IPS-NIHi11 (cell line): ENCODE data around the gene KIAA1958.
A peak's percentile ranks its signal among the peaks of the same experiment; 100 is the strongest.
"Not testable (repeated sequence)": the region's sequence is repeated elsewhere in the genome, so short reads cannot be mapped to it uniquely, and the experiment has no call there.

Source experiments
- DNase-seq: peaks from one replicate; pipeline ENCODE4 v3.0.0; 2012; ENCODE audit warnings: mixed read lengths, low spot score

Gene KIAA1958

GRCh38 chr9:112663681-112664080, 177.1 kb downstream of the KIAA1958 start:
- no peak for DNase-seq

- DNase-seq: no peak
Measured at GRCh38 chr9:112664531-112664930, 177.9 kb downstream of the KIAA1958 start.

- no peak for DNase-seq
Measured at GRCh38 chr9:112665347-112665746, 178.7 kb downstream of the KIAA1958 start.

- DNase-seq: no peak
Measured at GRCh38 chr9:112669326-112669725, 182.7 kb downstream of the KIAA1958 start.

- no peak for DNase-seq
Measured at GRCh38 chr9:112670991-112671625, 184.5 kb downstream of the KIAA1958 start.

GRCh38 chr9:112673221-112673620, 186.6 kb downstream of the KIAA1958 start:
- not testable (repeated sequence) for DNase-seq

- DNase-seq: no peak
Measured at GRCh38 chr9:112677040-112677439, 190.4 kb downstream of the KIAA1958 start.

GRCh38 chr9:112680731-112681402, 194.2 kb downstream of the KIAA1958 start:
- no peak for DNase-seq

GRCh38 chr9:112689161-112689740, 202.6 kb downstream of the KIAA1958 start:
- DNase-seq: no peak

- DNase-seq: no peak
Measured at GRCh38 chr9:112694706-112695555, 208.3 kb downstream of the KIAA1958 start.

GRCh38 chr9:112696461-112696860, 209.8 kb downstream of the KIAA1958 start:
- DNase-seq: no peak

- no peak for DNase-seq
Measured at GRCh38 chr9:112699230-112699629, 212.6 kb downstream of the KIAA1958 start.

- no peak for DNase-seq
Measured at GRCh38 chr9:112700085-112700484, 213.5 kb downstream of the KIAA1958 start.

GRCh38 chr9:112703304-112703703, 216.7 kb downstream of the KIAA1958 start:
- no peak for DNase-seq

- peak; percentile 17 for DNase-seq
Measured at GRCh38 chr9:112705768-112706427, 219.3 kb downstream of the KIAA1958 start.

- peak; percentile 18 for DNase-seq
Measured at GRCh38 chr9:112711050-112711689, 224.5 kb downstream of the KIAA1958 start.

- no peak for DNase-seq
Measured at GRCh38 chr9:112712678-112713077, 226.1 kb downstream of the KIAA1958 start.

- DNase-seq: peak; percentile 96
Measured at GRCh38 chr9:112717661-112718331, 231.2 kb downstream of the KIAA1958 start, which contains the start of gene INIP. TSS of gene INIP (minus strand) at chr9:112718117. CDS start at chr9:112716485, 1,632 bp downstream.
